Esophagus squamous epithelium (tissue), 5 donors: ENCODE data around the gene KCNN4. TPM values are rescaled to one million over a fixed set of nuclear protein-coding genes. Genes with fewer than 3 reads are reported as not detected.
A peak's percentile ranks its signal among the peaks of the same experiment; 100 is the strongest.

ENCODE experiments used
- DNase-seq: peaks from one replicate; lab custom pipeline; 2025; lab: John Stamatoyannopoulos, UW
- H3K27ac ChIP-seq, 4 donors: fragments of 200-600 bp; sonication (generic); one replicate each; pipeline ENCODE4 v1.5.1; 2016 to 2019; ENCODE audit warnings: mild to moderate bottlenecking in 1 of 4
- H3K27me3 ChIP-seq, 4 donors: fragments of 200-600 bp; sonication (generic); 1 replicate in 3 of 4; 2 replicates in 1 of 4; pipeline versions ENCODE4 v1.5.1 to v1.6.0; 2017 to 2021; ENCODE audit warnings: antibody characterized with exemption in 1 of 4
- H3K36me3 ChIP-seq, 3 donors: fragments of 200-600 bp; sonication (generic); one replicate each; pipeline ENCODE4 v1.5.1; 2016 to 2019
- H3K4me1 ChIP-seq, 3 donors: fragments of 200-600 bp; sonication (generic); one replicate each; pipeline ENCODE4 v1.5.1; 2017 to 2019
- H3K4me3 ChIP-seq, 4 donors: fragments of 200-600 bp; sonication (generic); 1 replicate in 3 of 4; 2 replicates in 1 of 4; pipeline ENCODE4 v1.5.1; 2016 to 2019; ENCODE audit warnings: mild to moderate bottlenecking in 2 of 4, moderate library complexity in 1 of 4
- H3K9me3 ChIP-seq, 3 donors: fragments of 200-600 bp; sonication (generic); one replicate each; pipeline ENCODE4 v1.5.1; 2016 to 2019
- POLR2A ChIP-seq, 4 donors: fragments of 450-650 bp; IDR thresholded peaks; one replicate each; pipeline ENCODE4 v1.6.1; 2017; ENCODE audit warnings: antibody characterized with exemption in 4 of 4, mild to moderate bottlenecking in 4 of 4, moderate library complexity in 3 of 4
- WGBS, 2 donors: methylation state at CpG; one replicate each; pipeline ENCODE4 v1.1.5; 2018; 5-methylcytosine and 5-hydroxymethylcytosine counted together
- intact Hi-C: fragments of 100-400 bp; cut with DNase I; formaldehyde crosslinking; loops from one replicate; pipeline ENCODE4 v1.15.0; 2022
- total RNA-seq, 4 donors: library from RNA; depleted of rRNA; stranded (reverse); fragments of >200 nt; gene quantifications; one replicate each; pipeline ENCODE4 v1.1.0, GENCODE V29; 2016
- TF ChIP-seq, protein P1 (sequence below), 6 experiments: fragments of 450-650 bp in 4 of 6; fragments of 200-600 bp in 2 of 6; sonication (generic) in 2 of 6; IDR thresholded peaks; one replicate each; pipeline ENCODE4 v1.5.1; 2016 to 2019; ENCODE audit warnings: antibody characterized with exemption in 6 of 6, mild to moderate bottlenecking in 4 of 6, moderate library complexity in 4 of 6
- donor health status: DM: yes; HTN: yes; CAD: no.

The KCNN4 gene
- total RNA-seq, 4 donors from 2014 or later, result 3.2 to 16.9 (median 5.3) TPM

DNA sequence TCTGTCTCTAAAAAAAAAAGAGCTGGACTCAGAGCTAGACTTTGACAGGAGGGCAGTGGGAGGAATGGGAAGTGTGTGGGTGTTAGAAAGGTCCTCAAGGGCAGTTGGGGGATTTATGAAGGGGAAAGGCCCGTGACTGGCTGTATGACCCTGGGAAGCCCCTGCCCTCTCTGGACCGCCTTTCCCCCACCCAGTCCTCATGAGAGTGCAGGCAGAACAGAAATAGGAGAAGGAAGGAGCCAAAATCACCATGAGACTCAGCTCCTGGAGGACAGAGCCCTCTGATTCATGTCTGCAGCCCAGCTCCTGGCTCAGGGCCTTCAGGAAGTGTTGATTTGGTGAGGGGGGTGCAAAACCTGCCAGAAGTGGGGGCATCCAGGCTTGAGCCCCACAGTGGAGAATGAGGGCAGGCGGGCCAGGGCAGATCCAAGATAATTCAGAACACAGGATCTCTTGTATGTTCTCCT is 17.3 kb downstream of the KCNN4 start:
- no peak overlapping the region for H3K4me3 ChIP-seq
- H3K4me1 ChIP-seq, result peaks cover 17 to 63% (median 32%) of the 10 kb centered on the region in 3 donors
- DNase-seq, result no peak
- intact Hi-C loops, result no loop called here
- H3K27me3 ChIP-seq, result no peaks in the 10 kb centered on the region
- TF ChIP-seq, protein P1, sequence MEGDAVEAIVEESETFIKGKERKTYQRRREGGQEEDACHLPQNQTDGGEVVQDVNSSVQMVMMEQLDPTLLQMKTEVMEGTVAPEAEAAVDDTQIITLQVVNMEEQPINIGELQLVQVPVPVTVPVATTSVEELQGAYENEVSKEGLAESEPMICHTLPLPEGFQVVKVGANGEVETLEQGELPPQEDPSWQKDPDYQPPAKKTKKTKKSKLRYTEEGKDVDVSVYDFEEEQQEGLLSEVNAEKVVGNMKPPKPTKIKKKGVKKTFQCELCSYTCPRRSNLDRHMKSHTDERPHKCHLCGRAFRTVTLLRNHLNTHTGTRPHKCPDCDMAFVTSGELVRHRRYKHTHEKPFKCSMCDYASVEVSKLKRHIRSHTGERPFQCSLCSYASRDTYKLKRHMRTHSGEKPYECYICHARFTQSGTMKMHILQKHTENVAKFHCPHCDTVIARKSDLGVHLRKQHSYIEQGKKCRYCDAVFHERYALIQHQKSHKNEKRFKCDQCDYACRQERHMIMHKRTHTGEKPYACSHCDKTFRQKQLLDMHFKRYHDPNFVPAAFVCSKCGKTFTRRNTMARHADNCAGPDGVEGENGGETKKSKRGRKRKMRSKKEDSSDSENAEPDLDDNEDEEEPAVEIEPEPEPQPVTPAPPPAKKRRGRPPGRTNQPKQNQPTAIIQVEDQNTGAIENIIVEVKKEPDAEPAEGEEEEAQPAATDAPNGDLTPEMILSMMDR (IDR thresholded peaks at IDR 0.05), result no peak
- no peak for TF ChIP-seq POLR2A (IDR thresholded peaks at IDR 0.05)
- H3K36me3 ChIP-seq, result no peaks in the 10 kb centered on the region
- H3K27ac ChIP-seq, result peak overlapping the region; percentile 7 to 66 (median 28)
- H3K9me3 ChIP-seq, result no peaks in the 10 kb centered on the region
- WGBS, 2 donors, result 32 to 35% methylated on average over 3 of the region's 3 CpGs

DNA sequence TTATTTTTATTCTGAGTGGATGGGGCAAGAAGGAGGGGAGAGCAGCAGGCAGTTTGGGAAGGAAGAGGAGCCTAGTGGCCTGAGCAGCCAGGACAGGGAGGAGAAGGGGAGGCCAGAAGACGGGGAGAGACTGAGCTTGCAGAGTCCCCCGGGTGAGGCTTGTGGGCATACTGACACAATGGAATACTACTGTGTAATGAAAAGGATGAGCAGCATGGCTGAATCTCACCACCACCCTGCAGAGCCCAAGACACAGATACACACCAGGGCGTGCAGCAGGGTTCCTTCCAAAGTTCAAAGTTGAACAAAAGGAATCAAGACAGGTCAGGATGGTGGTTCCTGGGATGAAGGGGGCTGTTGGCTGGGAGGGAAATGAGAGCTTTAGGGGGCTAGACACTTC is 18.0 kb downstream of the KCNN4 start:
- TF ChIP-seq, protein P1 (IDR thresholded peaks at IDR 0.05), result no peak
- no peak for TF ChIP-seq POLR2A (IDR thresholded peaks at IDR 0.05)
- H3K4me1 ChIP-seq, result peaks cover 21 to 70% (median 37%) of the 10 kb centered on the region in 3 donors
- intact Hi-C loops, result no loop called here
- H3K27ac ChIP-seq, result no peak overlapping the region
- no peak for DNase-seq
- H3K9me3 ChIP-seq, result no peaks in the 10 kb centered on the region
- H3K27me3 ChIP-seq, result no peaks in the 10 kb centered on the region
- no peak overlapping the region for H3K4me3 ChIP-seq
- 90% methylated on average over 2 to 3 of the region's 3 CpGs for WGBS, 2 donors
- H3K36me3 ChIP-seq, result no peaks in the 10 kb centered on the region

DNA sequence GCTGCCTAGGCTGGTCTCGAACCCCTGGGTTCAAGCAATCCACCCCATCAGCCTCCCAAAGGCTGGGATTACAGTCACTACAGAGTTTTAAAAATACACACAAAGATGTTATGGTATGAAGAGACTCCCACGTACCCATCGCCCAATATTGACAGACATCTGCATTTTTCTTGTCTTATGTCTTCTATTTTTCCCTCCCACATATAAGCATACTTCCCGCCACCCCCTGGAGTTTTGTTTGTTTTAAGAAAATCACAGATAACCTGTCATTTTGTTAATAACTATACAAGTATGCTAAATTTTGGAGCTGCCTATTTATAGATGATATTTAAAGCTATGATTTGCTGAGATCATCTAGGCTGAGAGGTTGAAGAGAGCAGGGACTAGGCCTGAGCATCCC is 19.8 kb downstream of the KCNN4 start:
- H3K9me3 ChIP-seq, result no peaks in the 10 kb centered on the region
- no peaks in the 10 kb centered on the region for H3K36me3 ChIP-seq
- H3K4me3 ChIP-seq, result no peak overlapping the region
- DNase-seq, result no peak
- H3K27me3 ChIP-seq, result no peaks in the 10 kb centered on the region
- 83 to 90% methylated on average over 4 of the region's 4 CpGs for WGBS, 2 donors
- TF ChIP-seq, protein P1 (IDR thresholded peaks at IDR 0.05), result no peak
- TF ChIP-seq POLR2A (IDR thresholded peaks at IDR 0.05), result no peak
- H3K27ac ChIP-seq, result peak overlapping the region in 2 of 4 donors; percentile 98 to 99
- intact Hi-C loops, result no loop called here
- peaks cover 36 to 80% (median 42%) of the 10 kb centered on the region in 3 donors for H3K4me1 ChIP-seq

DNA sequence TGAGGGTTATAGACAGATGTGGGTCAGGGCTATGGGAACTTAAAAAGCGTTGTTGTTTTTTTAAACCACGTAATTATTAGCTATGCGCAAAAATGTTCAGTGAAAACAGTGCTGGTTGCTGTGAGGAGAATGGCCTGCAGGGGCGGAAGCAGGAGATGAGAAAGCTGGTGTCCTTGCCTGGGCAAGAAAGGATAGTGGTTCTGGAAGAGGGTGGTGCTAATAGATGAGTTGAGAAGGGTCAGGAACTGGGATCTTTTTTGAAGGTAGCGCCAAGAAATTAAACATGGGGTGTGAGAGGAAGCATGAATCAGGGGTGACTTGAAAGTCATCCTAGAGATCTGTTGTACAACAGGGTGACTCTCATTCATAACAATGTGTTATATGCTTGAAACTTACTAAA is 21.3 kb downstream of the KCNN4 start:
- Histone ChIP-seq H3K4me3 (no peak overlapping the region), H3K4me1 (peaks cover 25 to 75% (median 31%) of the 10 kb centered on the region in 3 donors), H3K36me3 (no peaks in the 10 kb centered on the region), H3K27me3 (no peaks in the 10 kb centered on the region), H3K9me3 (no peaks in the 10 kb centered on the region), H3K27ac (peak overlapping the region; percentile 81 to 99 (median 97))
- no peak for TF ChIP-seq POLR2A (IDR thresholded peaks at IDR 0.05)
- TF ChIP-seq, protein P1 (IDR thresholded peaks at IDR 0.05), result peak in 3 of 6 experiments; percentile 32 to 62 (median 50)
- DNase-seq, result no peak
- intact Hi-C loops, result no loop called here
- WGBS, 2 donors, result 28 to 29% methylated on average over 5 of the region's 5 CpGs

DNA sequence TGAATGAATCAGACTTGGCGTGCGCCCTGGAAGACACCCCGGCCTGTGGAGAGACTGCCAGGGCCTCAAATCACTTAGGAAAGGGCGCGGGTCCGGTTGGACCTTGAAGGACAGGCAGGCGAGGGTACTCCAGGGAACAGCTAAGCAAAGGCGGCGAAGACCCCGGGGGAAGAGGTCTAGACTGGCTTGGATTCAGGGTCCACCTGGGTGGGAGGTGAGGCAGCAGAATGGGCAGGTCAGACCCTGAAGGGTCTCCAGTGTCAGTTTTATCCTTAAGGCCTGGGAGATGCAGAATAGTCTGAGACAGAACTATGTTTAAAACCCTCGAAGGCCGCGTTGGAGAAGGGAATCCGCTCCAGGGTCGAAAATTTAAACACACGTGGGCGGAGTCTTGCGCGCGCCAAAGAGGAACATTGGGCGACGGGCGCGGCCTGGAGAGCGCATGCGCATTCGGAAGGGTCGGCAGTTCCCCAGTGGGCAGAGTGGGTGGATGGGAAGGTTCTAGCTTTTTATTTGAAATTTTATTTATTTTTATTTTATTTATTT is 25.4 kb downstream of the KCNN4 start:
- H3K4me1 ChIP-seq, result peaks cover 35 to 94% (median 51%) of the 10 kb centered on the region in 3 donors

More for the DNA sequence above, 25.4 kb downstream of the KCNN4 start:
- H3K9me3 ChIP-seq, result no peaks in the 10 kb centered on the region
- TF ChIP-seq, protein P1 (IDR thresholded peaks at IDR 0.05), result no peak
- no peak for TF ChIP-seq POLR2A (IDR thresholded peaks at IDR 0.05)
- H3K4me3 ChIP-seq, result peak overlapping the region; percentile 60 to 78 (median 68)
- H3K36me3 ChIP-seq, result peaks cover 4 to 12% (median 10%) of the 10 kb centered on the region in 3 donors
- H3K27ac ChIP-seq, result peak overlapping the region; percentile 96 to 99 (median 98)
- intact Hi-C loops, result no loop called here
- 0% methylated on average over 24 to 28 of the region's 28 CpGs for WGBS, 2 donors
- no peaks in the 10 kb centered on the region for H3K27me3 ChIP-seq
- no peak for DNase-seq
